Measurements from ENCODE around the gene DPH3.

DPH3 gene

DNA sequence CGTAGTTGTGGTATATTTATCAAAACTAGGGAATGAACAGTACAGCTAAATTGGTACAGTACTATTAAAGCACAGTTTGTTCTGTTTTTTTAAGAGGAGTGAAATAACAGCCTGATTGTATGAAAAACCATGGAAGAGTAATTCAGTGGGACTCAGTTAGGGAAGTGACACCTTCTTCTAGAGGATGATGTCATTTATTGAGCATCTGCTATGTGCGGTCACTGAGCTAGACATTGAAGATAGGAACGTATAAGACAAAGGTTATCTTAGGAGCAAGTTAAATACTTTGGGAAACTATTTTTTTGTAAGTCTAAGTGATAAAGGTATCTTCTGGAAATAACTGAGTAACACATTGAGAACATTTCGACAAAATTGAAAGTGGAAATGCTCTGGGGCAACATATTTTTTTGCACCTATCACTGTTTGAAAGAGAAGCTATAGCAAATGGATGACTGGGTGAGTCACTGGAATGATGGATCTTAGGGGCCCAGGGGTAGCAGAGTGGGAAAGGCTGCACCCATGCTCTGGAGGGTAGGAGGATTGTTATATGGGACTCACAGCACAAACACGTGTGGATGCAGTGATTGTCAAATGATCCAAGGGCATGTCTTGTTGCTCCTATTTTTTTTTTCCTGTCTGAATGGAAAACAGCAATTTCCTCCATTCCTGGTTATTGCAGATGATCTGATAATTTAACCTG is 43.2 kb upstream of the DPH3 start:
- H3K4me3 ChIP-seq (replicated peaks in 1 of 2; ENCODE audit: low read depth in 2 of 2, low read length in 2 of 2): no peak overlapping the region
- peak in 1 of 2 donors; percentile 13 for DNase-seq (ENCODE audit: low read depth in 2 of 2)
- TF ChIP-seq, protein P1, sequence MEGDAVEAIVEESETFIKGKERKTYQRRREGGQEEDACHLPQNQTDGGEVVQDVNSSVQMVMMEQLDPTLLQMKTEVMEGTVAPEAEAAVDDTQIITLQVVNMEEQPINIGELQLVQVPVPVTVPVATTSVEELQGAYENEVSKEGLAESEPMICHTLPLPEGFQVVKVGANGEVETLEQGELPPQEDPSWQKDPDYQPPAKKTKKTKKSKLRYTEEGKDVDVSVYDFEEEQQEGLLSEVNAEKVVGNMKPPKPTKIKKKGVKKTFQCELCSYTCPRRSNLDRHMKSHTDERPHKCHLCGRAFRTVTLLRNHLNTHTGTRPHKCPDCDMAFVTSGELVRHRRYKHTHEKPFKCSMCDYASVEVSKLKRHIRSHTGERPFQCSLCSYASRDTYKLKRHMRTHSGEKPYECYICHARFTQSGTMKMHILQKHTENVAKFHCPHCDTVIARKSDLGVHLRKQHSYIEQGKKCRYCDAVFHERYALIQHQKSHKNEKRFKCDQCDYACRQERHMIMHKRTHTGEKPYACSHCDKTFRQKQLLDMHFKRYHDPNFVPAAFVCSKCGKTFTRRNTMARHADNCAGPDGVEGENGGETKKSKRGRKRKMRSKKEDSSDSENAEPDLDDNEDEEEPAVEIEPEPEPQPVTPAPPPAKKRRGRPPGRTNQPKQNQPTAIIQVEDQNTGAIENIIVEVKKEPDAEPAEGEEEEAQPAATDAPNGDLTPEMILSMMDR (IDR thresholded peaks at IDR 0.05; ENCODE audit: low read depth, low read length): no peak

DNA sequence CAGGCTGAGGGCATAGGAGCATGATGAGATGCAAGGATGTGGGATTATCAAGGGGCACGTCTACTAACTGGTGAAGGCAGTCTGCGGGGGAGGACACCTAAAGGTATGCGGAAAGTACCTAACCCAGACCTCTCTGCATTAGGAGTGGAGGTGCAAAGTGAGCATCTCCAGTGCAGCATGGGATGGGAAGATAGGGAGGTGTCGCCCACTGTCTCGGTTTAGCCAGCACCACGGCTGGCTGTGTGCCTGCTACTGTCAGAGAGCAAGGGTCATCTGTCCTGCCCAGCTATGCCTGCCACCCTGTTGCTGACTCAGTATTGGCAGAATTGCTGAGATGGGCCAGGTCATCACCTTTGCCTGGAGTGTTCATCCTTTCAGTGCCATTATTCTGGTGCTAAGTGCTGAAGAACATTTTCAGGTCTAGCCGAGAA is 40.4 kb upstream of the DPH3 start:
- H3K4me3 ChIP-seq (replicated peaks in 1 of 2; ENCODE audit: low read depth in 2 of 2, low read length in 2 of 2): no peak overlapping the region
- DNase-seq (ENCODE audit: low read depth in 2 of 2): no peak
- TF ChIP-seq, protein P1 (IDR thresholded peaks at IDR 0.05; ENCODE audit: low read depth, low read length): no peak

DNA sequence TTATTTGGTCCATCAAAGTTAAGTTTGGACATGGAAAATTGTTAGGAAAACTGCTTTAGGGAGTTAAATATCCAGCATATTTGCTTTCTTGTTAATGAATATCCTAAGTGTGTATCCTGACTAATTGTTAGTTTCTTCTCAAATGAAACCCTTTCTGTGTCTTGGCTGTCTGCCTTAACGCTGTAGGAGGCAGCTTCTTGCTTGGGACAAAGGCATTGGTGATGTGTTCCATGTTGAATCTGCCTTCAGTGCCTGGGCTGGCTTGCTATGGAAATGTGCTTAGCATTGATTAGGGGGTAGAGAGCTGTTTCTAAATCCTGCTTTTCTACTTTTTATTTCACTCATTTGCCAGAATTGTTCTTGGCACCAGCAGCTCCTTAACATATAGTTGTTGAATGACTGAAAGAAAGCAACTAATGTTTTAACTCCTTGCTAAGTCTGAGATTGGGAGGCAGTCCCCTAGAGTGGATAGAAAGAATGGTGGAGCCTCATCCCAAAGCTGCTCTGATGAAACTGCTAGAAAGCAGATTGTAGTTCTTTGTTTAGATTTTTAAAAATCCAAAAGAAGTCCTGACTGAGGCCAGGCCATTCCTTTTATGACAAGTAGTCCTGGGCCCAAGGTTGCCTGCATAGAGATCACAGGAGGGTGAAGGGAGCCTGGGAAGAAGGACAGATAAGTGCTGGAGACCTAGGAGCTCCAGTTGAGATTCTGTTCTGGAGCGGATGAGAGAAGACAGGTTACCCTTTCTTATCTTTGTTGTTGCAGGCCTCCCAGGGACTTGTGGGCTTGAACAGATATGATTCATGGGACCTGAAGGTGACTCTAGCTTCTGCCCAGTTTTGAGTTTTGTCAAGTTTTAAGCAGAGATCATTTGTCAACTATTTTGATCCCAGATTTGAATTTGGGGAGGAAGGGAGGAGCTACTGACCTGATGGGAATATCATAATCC is 39.6 kb upstream of the DPH3 start:
- H3K4me3 ChIP-seq (replicated peaks in 1 of 2; ENCODE audit: low read depth in 2 of 2, low read length in 2 of 2): no peak overlapping the region
- no peak for DNase-seq (ENCODE audit: low read depth in 2 of 2)
- TF ChIP-seq, protein P1 (IDR thresholded peaks at IDR 0.05; ENCODE audit: low read depth, low read length): no peak

DNA sequence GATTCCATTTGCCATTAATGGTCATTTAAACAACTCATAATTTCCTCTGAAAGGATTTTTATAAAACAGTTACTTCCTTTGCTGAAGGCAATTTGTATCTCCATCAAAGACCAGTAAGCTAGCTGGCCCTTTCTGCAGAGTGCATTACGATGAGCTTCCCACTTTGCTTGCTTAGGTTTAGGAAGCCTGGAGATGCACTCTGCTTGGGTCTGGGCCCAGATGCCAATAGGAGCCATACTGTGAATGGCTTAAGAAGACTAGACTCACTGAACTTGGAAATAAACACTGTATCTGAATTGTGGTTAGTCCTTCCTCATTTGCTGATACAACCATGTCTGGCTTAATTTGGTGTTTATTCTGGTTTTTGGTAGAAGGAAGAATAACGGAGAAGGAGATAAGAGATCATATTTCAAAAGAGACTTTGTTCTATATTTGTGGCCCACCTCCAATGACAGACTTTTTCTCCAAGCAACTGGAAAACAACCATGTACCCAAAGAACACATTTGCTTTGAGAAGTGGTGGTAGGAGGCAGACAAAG is 38.4 kb upstream of the DPH3 start:
- H3K4me3 ChIP-seq (replicated peaks in 1 of 2; ENCODE audit: low read depth in 2 of 2, low read length in 2 of 2): no peak overlapping the region
- no peak for DNase-seq (ENCODE audit: low read depth in 2 of 2)
- TF ChIP-seq, protein P1 (IDR thresholded peaks at IDR 0.05; ENCODE audit: low read depth, low read length): no peak

DNA sequence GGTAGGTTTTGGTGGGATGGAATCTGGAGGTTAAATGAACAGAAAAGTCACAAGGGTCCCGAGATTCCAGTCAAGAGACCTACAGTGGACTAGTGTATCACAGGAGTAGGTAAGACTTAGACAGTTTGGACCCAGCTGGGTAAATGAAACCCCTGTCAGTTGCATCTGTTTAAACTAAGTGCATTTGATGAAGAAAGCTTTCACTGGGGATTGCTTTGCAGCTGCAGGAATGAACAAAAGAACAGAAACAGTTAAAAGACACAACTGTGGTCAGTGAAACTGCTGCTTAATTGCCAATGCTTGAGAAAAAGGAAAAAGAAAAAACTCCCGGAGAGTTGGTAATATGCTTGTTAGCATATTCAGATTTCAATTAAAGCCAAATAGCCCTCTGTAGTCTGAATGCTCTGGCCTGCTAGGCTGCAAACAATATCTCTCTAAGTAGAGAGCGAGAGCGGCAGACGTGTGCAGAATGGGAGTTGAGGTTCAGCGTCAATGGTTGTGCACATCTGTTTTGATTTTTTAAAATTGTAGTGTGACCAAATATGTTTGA is 37.4 kb upstream of the DPH3 start:
- DNase-seq (ENCODE audit: low read depth in 2 of 2): no peak
- H3K4me3 ChIP-seq (replicated peaks in 1 of 2; ENCODE audit: low read depth in 2 of 2, low read length in 2 of 2): no peak overlapping the region
- TF ChIP-seq, protein P1 (IDR thresholded peaks at IDR 0.05; ENCODE audit: low read depth, low read length): no peak

DNA sequence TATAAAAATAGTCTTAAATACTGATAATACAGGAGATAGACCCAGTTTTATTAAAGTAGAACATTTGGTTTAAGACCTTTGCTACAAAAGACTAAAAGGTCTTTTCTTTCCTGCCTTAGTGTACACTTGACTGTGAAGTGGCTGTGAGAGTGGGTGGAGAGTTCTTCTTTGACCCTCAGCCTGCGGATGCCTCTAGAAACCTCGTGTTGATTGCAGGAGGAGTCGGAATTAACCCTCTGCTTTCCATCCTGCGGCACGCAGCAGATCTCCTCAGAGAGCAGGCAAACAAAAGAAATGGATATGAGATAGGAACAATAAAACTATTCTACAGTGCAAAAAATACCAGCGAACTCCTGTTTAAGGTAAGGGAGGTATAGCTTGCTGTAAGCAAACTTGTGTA is 36.8 kb upstream of the DPH3 start:
- TF ChIP-seq, protein P1 (IDR thresholded peaks at IDR 0.05; ENCODE audit: low read depth, low read length): no peak
- no peak for DNase-seq (ENCODE audit: low read depth in 2 of 2)
- H3K4me3 ChIP-seq (replicated peaks in 1 of 2; ENCODE audit: low read depth in 2 of 2, low read length in 2 of 2): no peak overlapping the region

Measured in cardiac fibroblast (primary cell).